SK-N-SH (cell line): Measurements from ENCODE around the gene OR6K3. TPM values are rescaled to one million over a fixed set of nuclear protein-coding genes. Genes with fewer than 3 reads are reported as not detected.

Experiments used
- CTCF ChIA-PET: fragments of 300-600, 350-600 bp; formaldehyde crosslinking; extraction: SDS; loops from one replicate; lab custom pipeline; 2021; lab: Yijun Ruan, JAX
- POLR2A ChIA-PET: fragments of 350-600 bp; sonication (Branson Sonifier 250); formaldehyde crosslinking; extraction: SDS; loops from one replicate; lab custom pipeline; 2020; ENCODE audit warnings: antibody characterized with exemption, inconsistent platforms; lab: Yijun Ruan, JAX
- DNase-seq: peaks from one replicate; pipeline ENCODE4 v3.0.0; 2012
- H2AFZ ChIP-seq: fragments of 200-600 bp; sonication (generic); 2 replicates; pipeline ENCODE4 v1.8.1; 2016; ENCODE audit warnings: antibody characterized with exemption, mild to moderate bottlenecking, low read depth
- H3F3A ChIP-seq: fragments of 200-600 bp; sonication (generic); replicated peaks from 2 replicates; pipeline ENCODE3; 2016; ENCODE audit warnings: antibody characterized with exemption, mild to moderate bottlenecking; ENCODE audit not compliant: insufficient read depth
- H3K27ac ChIP-seq, 2 experiments: fragments of 200-500 bp in 1 of 2; fragments of 200-600 bp in 1 of 2; sonication (Bioruptor generic) in 1 of 2; sonication (generic), shearing (Covaris generic) in 1 of 2; 2 replicates each; pipeline versions ENCODE4 v1.5.1 to v1.6.1; 2014 to 2016; ENCODE audit warnings: low read depth in 2 of 2, inconsistent platforms in 1 of 2, low read length in 1 of 2, mild to moderate bottlenecking in 1 of 2, mixed read lengths in 1 of 2
- H3K27me3 ChIP-seq: fragments of 200-600 bp; sonication (generic), shearing (Covaris generic); 2 replicates; pipeline ENCODE4 v1.6.1; 2016; ENCODE audit warnings: mixed run types; ENCODE audit not compliant: insufficient read depth
- H3K36me3 ChIP-seq, 2 experiments: fragments of 200-500 bp in 1 of 2; fragments of 200-600 bp in 1 of 2; sonication (Bioruptor generic) in 1 of 2; sonication (generic) in 1 of 2; replicated peaks in 1 of 2; 2 replicates each; pipeline versions ENCODE3 to v1.5.1; 2014 to 2016; ENCODE audit warnings: low read length in 1 of 2, mild to moderate bottlenecking in 1 of 2; ENCODE audit not compliant: insufficient read depth in 2 of 2, control insufficient read depth in 1 of 2
- H3K4me1 ChIP-seq, 2 experiments: fragments of 200-500 bp in 1 of 2; fragments of 200-600 bp in 1 of 2; sonication (Bioruptor generic) in 1 of 2; sonication (generic), shearing (Covaris generic) in 1 of 2; 2 replicates each; pipeline versions ENCODE4 v1.5.1 to v1.6.1; 2014 to 2016; ENCODE audit warnings: low read depth in 1 of 2, low read length in 1 of 2, mixed run types in 1 of 2; ENCODE audit not compliant: insufficient read depth in 2 of 2, control insufficient read depth in 1 of 2
- H3K4me2 ChIP-seq: fragments of 200-600 bp; sonication (generic), shearing (Covaris generic); 2 replicates; pipeline ENCODE4 v1.6.1; 2017; ENCODE audit warnings: mixed run types
- H3K4me3 ChIP-seq, 2 experiments: fragments of 200-500 bp in 1 of 2; fragments of 200-600 bp in 1 of 2; sonication (Bioruptor generic) in 1 of 2; sonication (generic), shearing (Covaris generic) in 1 of 2; 2 replicates each; pipeline versions ENCODE4 v1.5.1 to v1.8.1; 2014 to 2016; ENCODE audit warnings: low read depth in 2 of 2, inconsistent platforms in 1 of 2, low read length in 1 of 2, mild to moderate bottlenecking in 1 of 2, mixed read lengths in 1 of 2, moderate library complexity in 1 of 2
- H3K79me2 ChIP-seq: fragments of 200-600 bp; sonication (generic); 2 replicates; pipeline ENCODE4 v1.8.1; 2017; ENCODE audit warnings: mild to moderate bottlenecking; ENCODE audit not compliant: insufficient read depth
- H3K9ac ChIP-seq: fragments of 200-600 bp; sonication (generic); 2 replicates; pipeline ENCODE4 v1.6.1; 2017; ENCODE audit warnings: mixed run types
- H3K9me2 ChIP-seq: fragments of 200-600 bp; sonication (generic); 2 replicates; pipeline ENCODE4 v1.6.1; 2017; ENCODE audit warnings: mixed run types
- H3K9me3 ChIP-seq: fragments of 200-600 bp; sonication (generic); 2 replicates; pipeline ENCODE4 v1.6.1; 2017; ENCODE audit warnings: mixed run types, mild to moderate bottlenecking, moderate library complexity
- H4K20me1 ChIP-seq: fragments of 200-600 bp; sonication (generic); 2 replicates; pipeline ENCODE4 v1.6.1; 2017; ENCODE audit warnings: mild to moderate bottlenecking, mixed run types; ENCODE audit not compliant: insufficient read depth
- CHD2 ChIP-seq: fragments of 150-350 bp; IDR thresholded peaks from 2 replicates; pipeline ENCODE4 v1.6.1; 2018; ENCODE audit warnings: low read length; ENCODE audit not compliant: partially characterized antibody
- CTCF ChIP-seq: fragments of 200-600 bp; sonication (generic); IDR thresholded peaks from 2 replicates; pipeline ENCODE4 v1.6.1; 2017; ENCODE audit warnings: antibody characterized with exemption, mild to moderate bottlenecking, moderate library complexity
- EP300 ChIP-seq, 2 experiments: IDR thresholded peaks; 2 replicates each; pipeline versions ENCODE4 v1.4.0 to v1.6.1; 2012; ENCODE audit warnings: borderline replicate concordance in 1 of 2, low read depth in 1 of 2, low read length in 1 of 2
- FOSL2 ChIP-seq: IDR thresholded peaks from 2 replicates; pipeline ENCODE4 v1.4.0; 2012; ENCODE audit warnings: low read depth, mild to moderate bottlenecking, moderate library complexity, borderline replicate concordance
- FOXM1 ChIP-seq: IDR thresholded peaks from 2 replicates; pipeline ENCODE4 v1.4.0; 2012; ENCODE audit warnings: low read depth, mild to moderate bottlenecking
- GABPA ChIP-seq: IDR thresholded peaks from 2 replicates; pipeline ENCODE4 v1.4.0; 2012; ENCODE audit warnings: low read depth, mild to moderate bottlenecking
- IRF3 ChIP-seq: fragments of 150-350 bp; IDR thresholded peaks from 2 replicates; pipeline ENCODE4 v1.6.1; 2016; ENCODE audit warnings: mild to moderate bottlenecking, low read depth, low read length
- JUND ChIP-seq: IDR thresholded peaks from 2 replicates; pipeline ENCODE4 v1.4.0; 2012
- MAX ChIP-seq: IDR thresholded peaks from 2 replicates; pipeline ENCODE4 v1.4.0; 2012; ENCODE audit warnings: low read depth
- MEF2A ChIP-seq: IDR thresholded peaks from 2 replicates; pipeline ENCODE4 v1.4.0; 2012; ENCODE audit warnings: low read depth, borderline replicate concordance
- NFIC ChIP-seq: IDR thresholded peaks from 2 replicates; pipeline ENCODE4 v1.4.0; 2012; ENCODE audit warnings: borderline replicate concordance
- NRF1 ChIP-seq: IDR thresholded peaks from 2 replicates; pipeline ENCODE4 v1.6.1; 2012; ENCODE audit warnings: low read depth, mild to moderate bottlenecking, low read length
- RFX5 ChIP-seq: IDR thresholded peaks from 2 replicates; pipeline ENCODE4 v1.6.1; 2012; ENCODE audit warnings: mild to moderate bottlenecking, improper control_type of control experiment, low read length
- SIN3A ChIP-seq: IDR thresholded peaks from 2 replicates; pipeline ENCODE4 v1.6.1; 2012; ENCODE audit warnings: low read depth, mild to moderate bottlenecking, low read length, moderate library complexity, borderline replicate concordance
- TEAD4 ChIP-seq: IDR thresholded peaks from 2 replicates; pipeline ENCODE4 v1.4.0; 2012; ENCODE audit warnings: mild to moderate bottlenecking, borderline replicate concordance; ENCODE audit not compliant: insufficient read depth
- USF1 ChIP-seq: IDR thresholded peaks from 2 replicates; pipeline ENCODE4 v1.4.0; 2012; ENCODE audit warnings: low read depth, borderline replicate concordance
- YY1 ChIP-seq: IDR thresholded peaks from 2 replicates; pipeline ENCODE4 v1.4.0; 2012; ENCODE audit warnings: low read depth, mild to moderate bottlenecking
- WGBS: methylation state at CpG from one replicate; pipeline ENCODE4 v1.1.6; 2017; ENCODE audit warnings: low lambda C conversion rate; 5-methylcytosine and 5-hydroxymethylcytosine counted together
- polyA plus RNA-seq, 3 experiments: library from polyadenylated mRNA; depleted of rRNA; stranded (reverse); fragments of >200 nt; gene quantifications; 2 replicates each; pipeline ENCODE4 v1.2.3, GENCODE V29; 2012

The OR6K3 gene
- polyA plus RNA-seq, 1 of the 3 experiments (the other 2 are of a cell fraction): not detected

GRCh38 chr1:158681606-158682005 lies 38.9 kb downstream of the OR6K3 start (continued):
- TF ChIP-seq CHD2 (no peak), NFIC (no peak), IRF3 (no peak), GABPA (no peak), NRF1 (no peak), CTCF (no peak)

GRCh38 chr1:158679289-158679688 lies 41.2 kb downstream of the OR6K3 start:
- Histone ChIP-seq H2AFZ (no peak overlapping the region), H3K9me3 (no peaks in the 10 kb centered on the region), H3K4me2 (no peak overlapping the region), H3K4me1 (no peaks in the 10 kb centered on the region), H3K27ac (no peak overlapping the region), H3F3A (no peaks in the 10 kb centered on the region), H3K36me3 (no peaks in the 10 kb centered on the region), H3K4me3 (no peak overlapping the region), H4K20me1 (no peaks in the 10 kb centered on the region), H3K27me3 (no peaks in the 10 kb centered on the region; the same call in 1 of the 2 replicates), H3K9me2 (no peaks in the 10 kb centered on the region), H3K79me2 (no peaks in the 10 kb centered on the region), H3K9ac (no peak overlapping the region)
- CTCF ChIA-PET: no interaction called here
- POLR2A ChIA-PET: no interaction called here
- WGBS: 4% methylated on average over 1 of the region's 1 CpG
- TF ChIP-seq RFX5: no peak
- TF ChIP-seq EP300 (IDR thresholded peaks at IDR 0.05; ENCODE audit: borderline replicate concordance in 1 of 2, low read depth in 1 of 2, low read length in 1 of 2): no peak
- no peak for TF ChIP-seq YY1
- no peak for TF ChIP-seq NFIC
- TF ChIP-seq SIN3A: no peak
- no peak for TF ChIP-seq FOSL2
- TF ChIP-seq CHD2: no peak
- TF ChIP-seq FOXM1: no peak
- TF ChIP-seq MAX: no peak
- TF ChIP-seq MEF2A: no peak
- no peak for TF ChIP-seq USF1
- TF ChIP-seq JUND: no peak
- TF ChIP-seq TEAD4: no peak
- no peak for DNase-seq
